A549 (cell line): Measurements from ENCODE around the gene MFSD12.

Experiments
- BCL3 ChIP-seq: fragments of >200 bp; sonication (Bioruptor Twin); formaldehyde crosslinking; IDR thresholded peaks from 3 replicates; pipeline ENCODE4 v1.6.1; 2016
- CBX2 ChIP-seq: fragments of 200-600 bp; sonication (generic); IDR thresholded peaks from 2 replicates; pipeline ENCODE4 v1.6.1; 2016; ENCODE audit warnings: low read depth, mild to moderate bottlenecking, borderline replicate concordance
- CTCF ChIP-seq: fragments of >200 bp; sonication (Bioruptor Twin); formaldehyde crosslinking; IDR thresholded peaks from 3 replicates; pipeline ENCODE4 v1.5.1; 2016
- EP300 ChIP-seq, 2 experiments: fragments of >200 bp; sonication (Bioruptor Twin); formaldehyde crosslinking; IDR thresholded peaks; 2 replicates in 1 of 2; 3 replicates in 1 of 2; pipeline ENCODE4 v1.6.1; 2016 to 2017
- ESRRA ChIP-seq: fragments of 150-350 bp; IDR thresholded peaks from 2 replicates; pipeline ENCODE4 v1.6.1; 2014; ENCODE audit warnings: mild to moderate bottlenecking, low read length, borderline replicate concordance
- HMGXB4 ChIP-seq: fragments of 250-450 bp; sonication (Bioruptor Pico); IDR thresholded peaks from 2 replicates; pipeline ENCODE4 v1.5.0; 2021; ENCODE audit warnings: mild to moderate bottlenecking, moderate library complexity, borderline replicate concordance
- PHF8 ChIP-seq: fragments of 200-600 bp; sonication (generic); IDR thresholded peaks from 2 replicates; pipeline ENCODE4 v1.6.1; 2016; ENCODE audit warnings: low read depth, mild to moderate bottlenecking, antibody characterized with exemption, moderate library complexity, borderline replicate concordance
- POLR2A ChIP-seq: IDR thresholded peaks from 2 replicates; pipeline ENCODE4 v1.6.1; 2012; ENCODE audit warnings: mild to moderate bottlenecking, low read length
- RAD21 ChIP-seq, 2 experiments: fragments of >200 bp in 1 of 2; sonication (Bioruptor Twin) in 1 of 2; formaldehyde crosslinking in 1 of 2; IDR thresholded peaks in 1 of 2; conservative IDR thresholded peaks in 1 of 2; 2 replicates in 1 of 2; 3 replicates in 1 of 2; pipeline ENCODE4 v1.6.1; 2012 to 2018; ENCODE audit warnings: inconsistent platforms in 1 of 2
- SMC3 ChIP-seq: fragments of >200 bp; sonication (Bioruptor Twin); formaldehyde crosslinking; IDR thresholded peaks from 3 replicates; pipeline ENCODE4 v1.6.1; 2018; ENCODE audit warnings: inconsistent platforms
- USF2 ChIP-seq: fragments of 450-650 bp; IDR thresholded peaks from 2 replicates; pipeline ENCODE4 v1.6.1; 2014; ENCODE audit warnings: antibody characterized with exemption
- ZNF302 ChIP-seq: fragments of 250-450 bp; sonication (Bioruptor Pico); IDR thresholded peaks from 2 replicates; pipeline ENCODE4 v1.9.0; 2021; ENCODE audit warnings: inconsistent platforms, mild to moderate bottlenecking, moderate library complexity

- TF ChIP-seq POLR2A (no peak), HMGXB4 (no peak), CTCF (no peak), ZNF302 (CRISPR knock-in tag) (no peak), EP300 (IDR thresholded peaks at IDR 0.05) (no peak), BCL3 (no peak), ESRRA (no peak), RAD21 (conservative IDR thresholded peaks at IDR 0.05 in 1 of 2, IDR thresholded peaks at IDR 0.05 in 1 of 2) (no peak), PHF8 (no peak), CBX2 (no peak), USF2 (no peak), SMC3 (no peak)
Observed at GRCh38 chr19:3538965-3539755, 18.2 kb downstream of the MFSD12 start, which contains the start of gene TEKTIP1.
